NCI-H82 treated with DMSO at 0.1 percent for 48 hours (cell line): ENCODE results near the gene ANKRD7.

Experiments used
- DNase-seq: peaks from one replicate; lab custom pipeline; 2025; ENCODE audit not compliant: unreplicated experiment; lab: John Stamatoyannopoulos, UW

The ANKRD7 gene, protein sequence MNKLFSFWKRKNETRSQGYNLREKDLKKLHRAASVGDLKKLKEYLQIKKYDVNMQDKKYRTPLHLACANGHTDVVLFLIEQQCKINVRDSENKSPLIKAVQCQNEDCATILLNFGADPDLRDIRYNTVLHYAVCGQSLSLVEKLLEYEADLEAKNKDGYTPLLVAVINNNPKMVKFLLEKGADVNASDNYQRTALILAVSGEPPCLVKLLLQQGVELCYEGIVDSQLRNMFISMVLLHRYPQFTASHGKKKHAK

DNA sequence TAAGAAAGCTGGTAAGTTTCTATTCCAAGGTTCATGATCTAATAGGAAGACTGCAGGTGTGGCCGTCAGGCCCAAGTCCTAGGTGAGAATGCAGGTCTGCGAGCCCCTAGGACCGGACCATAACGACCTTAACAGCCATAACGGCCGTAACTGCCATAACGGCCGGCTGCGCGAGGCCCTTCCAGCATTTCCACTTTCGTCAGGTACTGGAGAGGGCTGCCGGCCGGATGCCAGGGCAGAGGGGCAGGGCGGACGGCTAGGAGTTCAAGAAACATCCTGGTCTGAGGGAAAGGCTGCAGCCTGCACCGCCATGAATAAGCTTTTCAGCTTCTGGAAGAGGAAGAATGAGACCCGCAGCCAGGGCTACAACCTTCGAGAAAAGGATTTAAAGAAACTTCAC, at the start of gene ANKRD7:
TSS of gene ANKRD7 (plus strand) at position 184 of the 400 bp plus-strand sequence. CDS start at position 311, 127 bp downstream.
- DNase-seq, result no peak

DNA sequence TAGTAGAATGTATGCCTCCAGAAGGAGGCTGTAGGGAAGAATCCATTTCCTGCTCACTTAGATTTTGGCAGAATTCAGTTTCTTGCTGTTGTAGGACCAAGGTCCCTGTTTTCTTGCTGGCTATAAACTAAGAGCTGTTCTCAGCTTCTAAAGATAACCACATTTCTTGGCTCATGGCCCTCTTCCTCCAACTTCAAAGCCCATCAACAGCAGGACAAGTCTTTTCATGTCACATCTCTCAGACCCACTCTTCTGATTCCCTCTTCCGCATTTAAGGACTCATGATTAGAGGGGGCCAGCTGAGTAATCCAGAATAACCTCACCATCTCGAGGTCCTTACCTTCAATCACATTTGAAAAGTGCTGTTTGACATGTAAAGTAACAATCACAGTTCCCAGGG, 48.8 kb upstream of the ANKRD7 start:
- no peak for DNase-seq

DNA sequence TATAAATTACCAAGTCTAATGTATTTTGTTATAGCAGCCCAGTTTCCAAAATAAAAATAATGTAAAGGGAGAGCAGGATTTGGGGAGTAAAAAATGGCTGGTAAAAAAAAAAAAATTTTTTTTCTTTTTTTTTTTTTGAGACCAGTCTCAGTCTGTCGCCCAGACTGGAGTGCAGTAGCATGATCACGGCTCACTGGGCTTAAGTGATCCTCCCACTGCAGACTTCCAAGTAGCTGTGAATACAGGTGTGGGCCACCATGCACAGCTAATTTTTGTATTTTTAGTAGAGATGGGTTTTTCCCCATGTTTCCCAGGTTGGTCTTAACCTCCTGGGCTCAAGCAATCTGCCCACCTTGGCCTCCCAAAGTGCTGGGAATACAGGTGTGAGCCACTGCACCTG, 45.3 kb upstream of the ANKRD7 start:
- no peak for DNase-seq

DNA sequence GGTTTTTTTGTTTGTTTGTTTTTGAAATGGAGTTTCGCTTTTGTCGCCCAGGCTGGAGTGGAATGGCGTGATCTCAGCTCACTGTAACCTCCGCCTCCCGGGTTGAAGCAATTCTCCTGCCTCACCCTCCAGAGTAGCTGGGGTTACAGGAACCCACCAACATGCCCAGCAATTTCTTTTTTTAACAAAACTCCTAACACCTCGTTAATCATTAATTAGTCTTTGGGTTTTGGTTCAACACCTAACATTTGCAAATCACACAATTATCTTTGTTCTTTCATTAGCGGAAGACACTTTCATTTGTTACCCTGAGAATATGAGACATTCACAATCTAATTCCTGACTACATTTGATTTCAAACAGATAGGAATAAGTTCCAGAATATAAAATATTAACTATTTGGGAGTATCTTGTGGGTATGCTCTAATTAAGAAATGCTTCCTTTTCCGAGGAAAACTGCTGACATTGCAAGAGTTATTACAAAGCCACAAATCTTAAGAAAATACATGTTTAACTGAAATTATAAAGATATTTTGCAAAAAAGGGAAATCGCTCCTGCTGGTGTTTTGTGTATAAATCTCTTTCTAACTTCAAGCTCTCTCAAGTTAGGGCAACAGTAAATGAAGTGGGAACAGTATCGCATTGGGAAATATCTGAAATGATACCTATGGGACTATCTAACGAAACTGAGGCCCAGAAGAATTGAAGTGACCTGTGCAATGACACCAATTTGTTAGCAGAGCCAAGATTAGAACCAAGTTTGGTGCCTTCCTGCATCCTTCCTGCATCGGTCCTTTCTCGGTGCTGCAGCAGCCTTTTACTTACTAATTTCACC, 41.7 kb upstream of the ANKRD7 start:
- DNase-seq, result no peak

DNA sequence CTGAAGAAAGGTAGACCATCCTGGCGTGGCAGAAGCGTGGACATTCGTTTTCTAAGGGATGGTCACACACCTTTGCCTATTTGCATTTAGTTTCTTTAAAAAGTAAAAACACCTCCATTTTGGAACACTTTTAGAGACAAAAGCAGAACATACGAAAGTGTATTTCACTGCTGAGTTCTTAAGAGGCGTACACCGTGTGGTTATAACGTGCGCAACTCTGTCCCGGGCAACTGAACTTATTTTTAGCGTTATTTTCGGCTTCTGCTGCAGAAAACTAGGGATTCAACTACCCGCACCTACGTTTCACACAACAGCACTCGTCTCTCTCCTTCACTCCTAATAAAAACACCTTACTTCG, 41.1 kb upstream of the ANKRD7 start:
- DNase-seq, result no peak

DNA sequence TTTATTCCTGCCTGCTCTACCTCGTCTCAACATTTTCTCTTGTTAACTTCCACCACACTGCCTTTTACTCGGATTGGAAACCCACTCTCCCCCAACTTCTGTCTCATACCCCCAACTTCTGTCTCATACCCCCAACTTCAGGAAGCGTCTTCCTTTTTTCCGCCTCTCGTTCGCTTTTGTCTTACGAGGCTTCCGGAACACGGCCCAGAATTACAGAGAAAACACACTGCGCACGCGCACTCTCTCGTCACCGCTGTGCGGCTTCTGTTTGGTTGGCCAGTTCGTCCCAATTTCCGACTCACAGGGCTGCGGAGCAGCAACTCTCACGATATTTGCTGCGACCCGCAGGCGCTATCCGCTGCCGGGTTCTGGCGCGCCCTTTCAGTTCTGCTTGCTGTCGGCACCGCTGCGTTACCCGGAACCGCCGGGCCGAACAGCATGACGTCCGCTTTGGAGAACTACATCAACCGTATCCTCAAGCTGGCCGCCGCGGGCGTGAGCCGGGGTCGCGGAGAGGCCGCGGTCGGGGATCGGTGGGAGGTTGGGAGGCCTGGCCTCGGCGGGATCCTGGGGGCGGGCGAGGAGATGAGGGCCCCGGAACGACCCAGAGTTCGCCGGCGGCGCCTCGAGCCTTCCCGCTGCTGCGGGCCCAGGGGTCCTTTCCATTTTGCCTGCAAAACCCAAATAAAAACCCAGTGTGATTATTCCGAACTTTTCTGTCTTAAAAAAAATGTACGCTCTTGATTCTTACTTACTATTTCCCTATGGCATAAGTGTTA, 40.5 kb upstream of the ANKRD7 start, which contains the start of gene LSM8:
TSS of gene LSM8 (plus strand) at position 379 of the 779 bp plus-strand sequence. CDS start at position 439, 60 bp downstream.
- peak; percentile 94 for DNase-seq

DNA sequence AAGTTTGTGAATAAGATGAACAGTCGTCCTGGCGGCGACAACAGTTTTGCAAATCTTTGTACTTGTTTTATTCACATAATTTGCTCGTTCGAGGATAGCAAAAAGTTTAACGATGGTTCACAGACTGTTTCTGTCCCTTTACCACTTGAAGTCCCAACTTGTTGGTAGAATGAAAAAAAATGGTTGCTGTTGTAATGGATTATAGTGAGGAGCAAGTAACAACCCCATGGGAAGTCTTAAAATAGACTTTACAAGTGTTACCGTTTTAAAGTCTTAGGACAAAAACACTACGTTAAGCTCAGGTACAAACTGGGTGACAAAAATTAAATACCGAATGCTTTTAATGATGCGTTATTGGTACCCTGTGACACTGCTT, 40.0 kb upstream of the ANKRD7 start:
- no peak for DNase-seq

DNA sequence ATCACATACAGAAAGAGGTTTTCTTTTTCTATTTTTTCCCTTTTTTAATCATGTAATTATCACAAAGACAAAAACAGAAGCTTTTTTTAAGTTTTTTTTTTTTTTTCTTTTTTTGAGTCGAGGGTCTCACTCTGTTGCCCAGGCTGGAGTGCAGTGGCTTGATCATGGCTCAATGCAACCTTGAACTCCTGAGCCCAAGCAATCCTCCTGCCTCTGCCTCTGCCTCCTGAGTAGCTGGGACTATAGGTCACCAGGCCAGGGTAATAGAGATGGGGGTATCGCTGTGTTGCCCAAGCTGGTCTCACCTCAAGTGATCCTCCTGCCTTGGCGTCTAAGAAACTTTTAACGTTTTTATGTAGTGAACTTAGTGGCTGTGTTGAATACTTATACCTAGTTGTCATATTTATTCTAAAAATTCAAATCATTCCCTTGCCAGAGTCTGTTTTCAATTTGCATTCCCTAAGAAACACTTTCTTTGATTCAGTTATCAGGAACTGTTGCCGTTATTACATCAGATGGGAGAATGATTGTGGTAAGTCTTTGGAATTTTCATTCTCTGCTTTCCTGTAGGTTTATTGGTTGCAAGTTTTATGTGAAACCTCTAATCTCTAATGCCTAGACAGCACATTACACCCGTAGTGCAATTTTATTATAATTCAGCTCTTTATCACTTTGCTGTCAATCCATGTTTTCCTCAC, 39.2 kb upstream of the ANKRD7 start:
- DNase-seq, result no peak

DNA sequence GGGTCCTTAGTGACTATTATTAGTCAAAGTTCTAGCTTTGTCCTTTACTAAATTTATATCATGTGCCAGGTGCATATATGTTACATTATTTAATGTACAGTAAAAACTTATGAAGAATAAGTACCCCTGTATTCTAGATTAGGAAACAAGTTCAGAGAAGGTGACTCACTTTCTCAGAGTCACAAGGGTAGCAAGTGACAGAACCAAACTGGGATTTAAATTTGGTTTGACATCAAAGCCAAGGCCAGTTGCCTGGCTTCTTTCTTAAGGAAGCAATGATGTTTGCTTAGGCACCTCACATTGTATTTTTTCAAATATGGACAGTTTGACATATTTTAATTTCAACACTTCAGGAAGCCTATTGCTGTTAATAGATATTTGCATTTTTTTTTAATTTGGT, 38.0 kb upstream of the ANKRD7 start:
- no peak for DNase-seq

DNA sequence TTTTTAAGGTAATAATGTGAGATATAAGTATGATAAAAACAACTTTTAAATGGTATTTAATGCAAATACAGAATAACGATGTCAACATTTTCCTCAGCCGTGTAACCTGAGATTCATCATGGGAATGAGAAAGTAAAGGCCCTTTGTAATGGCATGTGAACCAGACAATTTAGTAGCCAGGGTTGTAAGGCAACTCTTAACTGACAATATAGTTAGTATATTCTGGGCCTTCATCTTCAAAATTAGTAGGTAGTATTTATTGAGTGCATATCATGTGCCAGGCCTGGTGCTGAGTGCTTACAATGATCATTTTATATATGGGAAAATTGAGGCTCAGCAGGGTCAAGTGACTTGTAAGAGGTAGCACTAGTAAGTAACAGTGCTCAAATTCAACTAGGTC, 29.9 kb upstream of the ANKRD7 start:
- no peak for DNase-seq

DNA sequence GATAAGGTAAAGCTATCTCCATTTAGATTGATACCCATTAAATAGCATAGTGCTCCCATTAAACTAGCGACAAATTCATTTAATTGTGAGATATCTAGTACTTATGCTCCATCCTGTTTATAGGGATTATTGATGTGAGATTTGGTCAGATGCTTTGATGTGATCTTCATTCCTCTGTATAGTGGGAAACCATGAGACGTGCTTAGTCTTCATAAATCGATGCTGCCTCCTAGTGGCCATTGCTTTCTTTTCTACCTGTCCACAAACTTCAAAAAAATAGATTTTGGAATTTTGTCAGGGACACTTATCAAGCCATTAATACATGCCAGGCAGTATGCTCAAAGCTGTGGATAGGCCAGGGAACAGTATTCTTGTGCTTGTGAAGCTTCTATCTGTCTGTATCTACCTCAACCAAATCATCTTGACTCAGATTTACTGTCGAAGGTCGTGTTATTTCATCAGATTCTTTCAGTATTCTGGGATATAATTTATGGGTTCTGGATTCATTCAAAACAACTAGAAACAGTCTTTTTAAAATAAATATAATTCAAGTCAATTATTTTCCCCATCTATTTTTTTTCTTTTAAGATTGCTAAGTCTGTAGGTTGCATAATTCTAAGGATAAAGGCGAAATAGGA, 28.5 kb upstream of the ANKRD7 start:
- DNase-seq, result peak; percentile 62

DNA sequence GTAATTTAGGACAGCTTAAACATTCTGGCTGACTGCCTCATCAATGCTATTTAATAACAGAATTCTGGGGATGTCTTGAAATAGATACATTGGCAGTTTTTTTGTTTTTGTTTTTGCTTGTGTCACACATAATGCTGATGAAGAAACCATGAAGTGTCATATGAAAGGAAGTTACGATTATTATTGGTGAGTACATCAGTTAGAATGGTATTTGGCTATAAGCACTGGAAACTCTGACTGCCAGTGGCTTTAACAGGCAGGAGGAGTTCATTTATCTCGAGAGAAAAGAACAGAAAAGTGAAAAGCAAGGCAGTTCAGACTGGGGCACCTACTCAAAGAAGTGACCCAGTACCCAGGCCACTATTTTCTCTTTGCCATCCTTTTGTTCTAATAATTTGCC, 22.4 kb upstream of the ANKRD7 start:
- no peak for DNase-seq

DNA sequence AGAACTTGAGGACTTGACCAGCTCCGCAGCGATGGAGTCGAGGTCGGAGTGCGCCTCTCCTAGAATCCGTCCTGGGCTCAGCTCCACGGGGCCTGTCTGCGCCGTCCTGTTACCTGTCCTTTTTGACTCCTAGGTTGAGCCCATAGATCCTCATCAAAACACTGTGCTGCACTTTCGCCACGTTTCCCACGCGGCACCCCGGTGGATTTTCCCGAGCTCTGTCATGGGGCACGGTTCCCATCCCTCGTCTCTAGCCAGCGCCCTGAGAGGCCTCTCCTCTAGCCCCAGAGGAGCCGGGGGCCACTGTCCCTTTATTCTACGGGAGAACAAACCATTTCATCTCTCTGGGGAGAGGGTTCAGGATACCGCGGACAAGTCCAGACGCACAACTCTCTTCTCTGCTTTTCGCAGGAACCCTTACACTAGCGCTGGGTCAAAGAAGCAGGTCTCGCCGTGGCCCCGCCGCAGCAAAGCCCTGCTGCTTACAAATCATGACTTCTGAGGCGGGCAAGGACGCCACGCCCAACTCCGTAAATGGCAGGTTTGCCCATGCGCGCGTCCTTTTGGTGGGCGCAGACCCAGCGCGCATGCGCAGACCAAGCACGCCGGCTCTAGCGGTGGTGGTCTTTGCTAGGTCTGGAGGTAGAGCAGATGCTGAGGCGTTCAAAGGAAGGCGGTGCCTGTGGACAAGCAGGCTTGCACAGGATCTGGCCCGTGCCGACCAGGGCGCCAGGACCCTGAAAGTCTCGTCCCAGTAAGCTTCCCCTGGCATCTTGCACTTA, 10.3 kb upstream of the ANKRD7 start:
- DNase-seq, result peak; percentile 53

DNA sequence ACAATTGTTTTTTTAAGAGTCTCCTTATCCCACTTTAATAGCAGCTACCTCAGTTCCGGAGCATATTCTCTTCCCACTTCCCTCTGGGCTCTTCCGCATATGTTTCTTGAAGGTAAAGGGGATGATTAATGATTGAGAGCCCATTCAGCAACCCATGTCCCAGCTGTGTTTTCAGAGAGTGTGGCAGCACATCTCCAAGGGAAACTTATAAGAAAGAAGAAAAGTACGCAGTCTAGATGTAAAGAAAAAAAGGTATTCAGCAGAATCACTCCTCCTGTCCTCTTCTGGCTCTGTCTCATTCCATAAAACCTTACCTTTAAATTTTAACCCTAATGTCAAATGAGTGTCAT, 9.7 kb upstream of the ANKRD7 start:
- DNase-seq, result no peak

DNA sequence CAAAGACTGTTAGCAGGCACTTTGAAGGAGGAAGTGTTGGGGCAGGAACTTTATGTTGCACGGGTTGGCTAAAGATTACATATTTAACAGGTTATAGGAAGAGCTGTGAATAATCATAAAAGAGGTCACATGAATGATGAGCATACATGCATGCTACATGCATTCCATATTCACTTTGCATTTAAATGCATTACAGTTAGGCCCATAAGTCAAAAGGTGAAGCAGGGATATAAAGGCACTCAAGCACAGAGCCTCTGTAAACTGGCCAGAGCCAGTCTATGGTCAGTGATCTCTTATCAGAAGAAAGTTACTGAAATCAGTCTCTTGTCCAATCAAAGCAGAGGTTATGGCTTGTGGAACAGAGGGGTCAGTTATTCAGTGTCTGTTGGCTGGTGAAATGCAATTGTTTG, 7.3 kb upstream of the ANKRD7 start:
- no peak for DNase-seq

DNA sequence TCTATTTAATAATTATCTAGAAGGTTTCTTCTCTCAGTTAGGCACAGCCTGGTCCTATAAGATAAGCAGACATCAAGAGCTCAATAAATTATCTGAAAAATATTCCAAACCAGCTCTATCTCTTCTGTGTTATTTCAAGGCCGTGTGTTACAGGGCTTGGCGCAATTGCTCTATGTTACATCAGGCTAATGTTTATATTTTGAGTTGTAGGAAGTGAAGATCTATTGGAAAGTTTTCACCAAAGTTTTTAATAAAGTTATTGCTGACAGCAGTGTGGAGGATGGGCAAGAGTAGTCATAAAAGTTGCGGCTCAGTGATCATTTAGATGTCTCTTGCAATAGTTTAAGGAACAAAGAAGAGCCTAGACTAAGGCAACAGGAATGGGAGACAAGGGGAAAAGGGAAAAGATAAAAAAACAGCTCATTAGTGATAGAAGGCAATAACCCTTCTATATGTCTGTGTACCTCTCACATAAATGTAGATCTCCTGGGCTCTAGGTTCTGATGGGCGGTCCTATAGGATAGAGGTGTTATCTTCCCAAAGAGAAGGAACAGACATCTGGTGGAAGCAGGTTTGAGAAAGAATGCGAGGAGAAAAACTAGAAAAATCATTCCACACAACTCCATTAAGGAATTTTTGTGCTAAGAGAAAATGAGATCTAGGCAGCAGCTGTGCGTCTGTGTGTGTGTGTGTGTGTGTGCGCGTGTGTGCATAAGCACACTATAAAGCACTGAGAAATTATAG, 5.9 kb upstream of the ANKRD7 start:
- DNase-seq, result no peak

DNA sequence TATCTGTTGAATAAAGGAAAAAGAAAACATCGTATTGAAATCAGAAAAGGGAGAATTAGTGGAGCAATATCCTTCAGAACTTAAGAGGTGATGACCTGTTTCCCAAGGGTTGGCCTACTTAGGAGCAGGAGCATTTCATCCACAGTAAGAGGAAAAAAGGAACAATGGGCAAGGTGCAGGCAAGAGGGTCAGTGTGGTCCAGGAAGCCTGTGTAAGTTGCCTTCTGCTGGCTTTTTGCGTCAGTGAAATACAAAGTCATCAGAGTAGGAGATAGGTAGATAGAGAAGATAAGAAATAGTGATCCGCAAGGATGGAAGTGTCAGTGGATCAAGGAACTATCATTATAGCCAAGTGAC, 5.4 kb upstream of the ANKRD7 start:
- no peak for DNase-seq

DNA sequence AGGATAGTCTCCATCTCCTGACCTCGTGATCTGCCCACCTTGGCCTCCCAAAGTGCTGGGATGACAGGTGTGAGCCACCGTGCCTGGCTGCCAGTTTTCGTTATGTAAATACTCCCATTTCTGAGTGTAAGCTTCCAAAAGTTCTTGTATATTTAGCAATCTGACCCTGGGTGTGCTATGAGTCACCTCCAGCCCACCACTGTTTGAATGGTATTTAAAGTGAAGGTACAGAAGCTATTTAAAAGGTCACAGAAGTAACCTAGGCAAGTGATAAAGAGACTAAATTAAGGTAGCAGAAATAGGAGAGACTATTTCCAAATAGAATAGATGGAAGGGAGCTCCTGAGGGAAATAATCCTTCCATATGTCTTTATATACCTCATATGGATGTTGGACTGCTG, 3.9 kb upstream of the ANKRD7 start:
- no peak for DNase-seq

DNA sequence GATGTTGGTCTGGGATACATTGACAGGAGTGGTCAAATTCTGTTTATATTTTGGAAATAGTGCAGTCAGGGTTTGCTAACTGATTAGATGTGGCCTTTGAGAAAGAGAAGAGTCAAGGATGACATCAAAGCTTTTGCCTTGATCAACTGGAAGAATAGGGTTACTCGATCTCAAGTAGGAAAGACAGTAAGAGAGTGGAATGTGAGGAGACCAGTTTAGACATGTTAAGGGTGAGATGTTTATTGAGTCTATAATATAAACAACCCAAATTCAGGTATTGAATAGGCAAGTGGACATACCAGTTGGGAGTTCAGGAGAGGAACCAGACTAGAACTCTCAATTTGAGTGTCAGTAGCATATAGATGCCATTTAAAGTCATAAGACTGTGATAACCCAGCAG, 1.9 kb upstream of the ANKRD7 start:
- DNase-seq, result no peak
